ENCODE measurements around the gene PCSK5. TPM values are rescaled to one million over a fixed set of nuclear protein-coding genes. Genes with fewer than 3 reads are reported as not detected.

Gene PCSK5
- total and polyA plus RNA-seq, 5 donors = 2.6 to 7.6 (median 5.6) TPM

GRCh38 chr9:75903785-75904360 is 13.4 kb downstream of the PCSK5 start:
- ATAC-seq (no peak), DNase-seq (no peak)
- H3K9me3 ChIP-seq (ENCODE audit: control insufficient read depth, low read length) = no peaks in the 10 kb centered on the region
- intact Hi-C loops (cut with DNase I) = no loop called here
- no peak overlapping the region for H3K27ac ChIP-seq (ENCODE audit: low read length)
- H3K27me3 ChIP-seq (ENCODE audit: control insufficient read depth, insufficient read depth) = no peaks in the 10 kb centered on the region
- 68% methylated on average over 5 of the region's 5 CpGs for WGBS
- no peak overlapping the region for H3K4me3 ChIP-seq (ENCODE audit: low read length)
- H3K4me1 ChIP-seq (ENCODE audit: control insufficient read depth, insufficient read depth, low read length) = peaks cover 2% of the 10 kb centered on the region

- no peak overlapping the region for H3K27ac ChIP-seq (ENCODE audit: low read length)
- H3K9me3 ChIP-seq (ENCODE audit: control insufficient read depth, low read length) = no peaks in the 10 kb centered on the region
- peaks cover 2% of the 10 kb centered on the region for H3K4me1 ChIP-seq (ENCODE audit: control insufficient read depth, insufficient read depth, low read length)
- DNase-seq (no peak), ATAC-seq (no peak)
- H3K27me3 ChIP-seq (ENCODE audit: control insufficient read depth, insufficient read depth) = no peaks in the 10 kb centered on the region
- H3K4me3 ChIP-seq (ENCODE audit: low read length) = no peak overlapping the region
- intact Hi-C loops (cut with DNase I) = no loop called here
Observed at GRCh38 chr9:75904364-75904763, 13.9 kb downstream of the PCSK5 start.

DNA sequence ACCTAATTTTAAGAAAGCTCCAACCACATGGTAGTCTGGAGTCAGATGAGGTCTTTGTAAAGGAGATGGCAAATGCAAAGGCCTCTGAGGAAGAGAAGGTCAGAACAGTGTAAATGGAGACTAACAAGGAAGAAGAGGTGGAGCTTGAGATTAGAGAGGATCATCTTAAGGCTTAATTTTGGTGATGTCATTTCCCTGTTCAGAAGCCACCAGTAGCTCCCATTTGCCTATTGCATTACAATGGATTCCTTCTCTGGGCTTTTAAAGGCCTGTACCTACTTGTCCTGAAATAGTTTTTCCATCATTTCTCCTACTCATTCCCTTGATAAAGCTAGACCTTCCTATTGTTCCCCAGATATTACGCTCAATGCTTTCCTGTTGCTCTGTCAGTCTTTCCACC is 16.1 kb downstream of the PCSK5 start:
- H3K9me3 ChIP-seq (ENCODE audit: control insufficient read depth, low read length) = no peaks in the 10 kb centered on the region
- H3K27me3 ChIP-seq (ENCODE audit: control insufficient read depth, insufficient read depth) = no peaks in the 10 kb centered on the region
- DNase-seq = no peak
- WGBS = 98% methylated on average over 1 of the region's 1 CpG
- ATAC-seq = no peak
- no peak overlapping the region for H3K27ac ChIP-seq (ENCODE audit: low read length)
- no peak overlapping the region for H3K4me3 ChIP-seq (ENCODE audit: low read length)
- H3K4me1 ChIP-seq (ENCODE audit: control insufficient read depth, insufficient read depth, low read length) = peaks cover 2% of the 10 kb centered on the region
- intact Hi-C loops (cut with DNase I) = no loop called here

GRCh38 chr9:75907329-75907728 is 16.9 kb downstream of the PCSK5 start:
- WGBS = 56% methylated on average over 3 of the region's 3 CpGs

DNA sequence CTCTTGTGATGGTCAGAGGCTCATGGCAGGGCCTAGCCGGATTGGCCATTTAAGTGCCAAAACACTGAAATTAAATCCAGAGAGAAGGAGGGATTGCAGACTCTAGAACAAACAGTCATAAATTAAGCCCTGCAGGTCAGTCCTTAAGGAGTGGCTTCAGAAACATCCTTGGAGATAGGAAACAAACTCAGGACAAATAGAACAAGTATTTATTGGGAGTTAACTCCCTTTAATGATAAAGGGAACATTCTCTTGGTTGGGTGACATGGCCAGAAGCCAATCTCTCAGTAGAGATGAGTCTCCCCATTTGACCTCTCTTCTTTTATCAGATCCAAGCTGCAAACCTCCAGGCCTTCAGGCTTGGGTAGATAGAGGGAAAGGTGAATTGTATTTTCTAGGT is 17.4 kb downstream of the PCSK5 start:
- 84% methylated on average over 1 of the region's 1 CpG for WGBS

More at GRCh38 chr9:75907329-75907728, 16.9 kb downstream of the PCSK5 start:
- H3K4me3 ChIP-seq (ENCODE audit: low read length) = no peak overlapping the region
- DNase-seq (peak in 1 of 3 donors; percentile 42), ATAC-seq (peak; percentile 84 to 93)
- no peak overlapping the region for H3K27ac ChIP-seq (ENCODE audit: low read length)
- no peaks in the 10 kb centered on the region for H3K27me3 ChIP-seq (ENCODE audit: control insufficient read depth, insufficient read depth)
- H3K4me1 ChIP-seq (ENCODE audit: control insufficient read depth, insufficient read depth, low read length) = peaks cover 2% of the 10 kb centered on the region
- intact Hi-C loops (cut with DNase I) = no loop called here
- no peaks in the 10 kb centered on the region for H3K9me3 ChIP-seq (ENCODE audit: control insufficient read depth, low read length)

GRCh38 chr9:75909776-75910175 is 19.3 kb downstream of the PCSK5 start:
- no peaks in the 10 kb centered on the region for H3K27me3 ChIP-seq (ENCODE audit: control insufficient read depth, insufficient read depth)
- H3K4me3 ChIP-seq (ENCODE audit: low read length) = no peak overlapping the region
- no peak for ATAC-seq
- 78% methylated on average over 5 of the region's 5 CpGs for WGBS
- DNase-seq = no peak
- no peak overlapping the region for H3K27ac ChIP-seq (ENCODE audit: low read length)
- no peaks in the 10 kb centered on the region for H3K9me3 ChIP-seq (ENCODE audit: control insufficient read depth, low read length)
- intact Hi-C loops (cut with DNase I) = loop anchor here in 1 of 4 donors (5.0 kb wide), 1 partner anchor 53 kb away; no protein-coding TSS in a partner anchor
- H3K4me1 ChIP-seq (ENCODE audit: control insufficient read depth, insufficient read depth, low read length) = peaks cover 2% of the 10 kb centered on the region

More for the DNA sequence above, 17.4 kb downstream of the PCSK5 start:
- ATAC-seq = no peak
- no peak overlapping the region for H3K27ac ChIP-seq (ENCODE audit: low read length)
- no peak overlapping the region for H3K4me3 ChIP-seq (ENCODE audit: low read length)
- peaks cover 2% of the 10 kb centered on the region for H3K4me1 ChIP-seq (ENCODE audit: control insufficient read depth, insufficient read depth, low read length)
- intact Hi-C loops (cut with DNase I) = no loop called here
- H3K27me3 ChIP-seq (ENCODE audit: control insufficient read depth, insufficient read depth) = no peaks in the 10 kb centered on the region
- no peak for DNase-seq
- H3K9me3 ChIP-seq (ENCODE audit: control insufficient read depth, low read length) = no peaks in the 10 kb centered on the region

GRCh38 chr9:75910731-75911130 is 20.3 kb downstream of the PCSK5 start:
- intact Hi-C loops (cut with DNase I) = loop anchor here in 1 of 4 donors (5.0 kb wide), 1 partner anchor 52 kb away; no protein-coding TSS in a partner anchor
- WGBS = 74% methylated on average over 4 of the region's 4 CpGs

DNA sequence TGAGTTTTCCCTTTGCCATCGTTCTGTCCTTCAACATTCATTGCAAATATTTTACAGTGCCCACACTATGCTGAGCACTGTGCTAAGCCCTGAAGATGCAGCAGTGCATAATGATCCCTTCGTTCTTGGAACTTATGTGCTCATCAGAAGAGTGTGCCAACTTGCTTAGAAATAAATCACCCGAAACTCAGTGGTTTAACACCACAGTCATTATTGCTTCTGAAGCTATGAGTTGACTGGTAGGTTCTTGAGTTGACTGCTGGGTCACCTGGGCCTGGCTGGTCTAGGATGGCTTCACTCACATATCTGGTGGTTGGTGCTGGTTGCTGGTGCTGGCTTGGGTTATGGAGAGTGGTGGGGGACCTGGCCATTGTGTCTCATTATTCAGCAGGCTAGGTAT is 20.9 kb downstream of the PCSK5 start:
- DNase-seq (no peak), ATAC-seq (no peak)
- 94% methylated on average over 3 of the region's 3 CpGs for WGBS
- H3K4me3 ChIP-seq (ENCODE audit: low read length) = no peak overlapping the region
- no peaks in the 10 kb centered on the region for H3K9me3 ChIP-seq (ENCODE audit: control insufficient read depth, low read length)
- intact Hi-C loops (cut with DNase I) = loop anchor here in 1 of 4 donors (5.0 kb wide), 1 partner anchor 51 kb away; no protein-coding TSS in a partner anchor
- H3K27ac ChIP-seq (ENCODE audit: low read length) = no peak overlapping the region
- no peaks in the 10 kb centered on the region for H3K27me3 ChIP-seq (ENCODE audit: control insufficient read depth, insufficient read depth)
- H3K4me1 ChIP-seq (ENCODE audit: control insufficient read depth, insufficient read depth, low read length) = peaks cover 2% of the 10 kb centered on the region

More at GRCh38 chr9:75910731-75911130, 20.3 kb downstream of the PCSK5 start:
- Histone ChIP-seq H3K4me1 (ENCODE audit: control insufficient read depth, insufficient read depth, low read length) (peaks cover 2% of the 10 kb centered on the region), H3K27ac (ENCODE audit: low read length) (no peak overlapping the region), H3K4me3 (ENCODE audit: low read length) (no peak overlapping the region), H3K9me3 (ENCODE audit: control insufficient read depth, low read length) (no peaks in the 10 kb centered on the region), H3K27me3 (ENCODE audit: control insufficient read depth, insufficient read depth) (no peaks in the 10 kb centered on the region)
- DNase-seq (no peak), ATAC-seq (no peak)

DNA sequence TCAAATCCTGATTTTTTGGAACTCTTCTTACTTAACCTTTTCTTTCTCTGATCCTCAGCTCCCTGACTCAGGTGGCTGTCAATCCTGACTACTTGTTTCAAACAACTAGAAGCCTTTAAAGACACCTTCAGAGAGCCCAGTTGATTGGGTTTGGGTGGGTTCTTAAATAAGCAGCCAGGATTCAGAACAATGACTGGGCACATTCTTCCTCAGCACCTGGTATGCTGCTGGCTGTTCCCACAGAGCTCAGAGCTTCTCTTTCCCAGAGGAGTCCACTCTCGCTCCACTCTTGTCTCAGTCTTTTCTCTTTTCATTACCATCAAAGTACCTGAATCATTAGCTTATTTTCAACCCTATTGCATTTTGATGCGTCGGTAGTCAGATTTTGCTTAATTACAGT is 22.5 kb downstream of the PCSK5 start:
- Histone ChIP-seq H3K9me3 (ENCODE audit: control insufficient read depth, low read length) (no peaks in the 10 kb centered on the region), H3K4me1 (ENCODE audit: control insufficient read depth, insufficient read depth, low read length) (peaks cover 1% of the 10 kb centered on the region), H3K27me3 (ENCODE audit: control insufficient read depth, insufficient read depth) (no peaks in the 10 kb centered on the region), H3K27ac (ENCODE audit: low read length) (no peak overlapping the region), H3K4me3 (ENCODE audit: low read length) (no peak overlapping the region)
- WGBS = 98% methylated on average over 3 of the region's 3 CpGs
- DNase-seq (no peak), ATAC-seq (no peak)
- intact Hi-C loops (cut with DNase I) = loop anchor here in 1 of 4 donors (5.0 kb wide), 1 partner anchor 49 kb away; no protein-coding TSS in a partner anchor

DNA sequence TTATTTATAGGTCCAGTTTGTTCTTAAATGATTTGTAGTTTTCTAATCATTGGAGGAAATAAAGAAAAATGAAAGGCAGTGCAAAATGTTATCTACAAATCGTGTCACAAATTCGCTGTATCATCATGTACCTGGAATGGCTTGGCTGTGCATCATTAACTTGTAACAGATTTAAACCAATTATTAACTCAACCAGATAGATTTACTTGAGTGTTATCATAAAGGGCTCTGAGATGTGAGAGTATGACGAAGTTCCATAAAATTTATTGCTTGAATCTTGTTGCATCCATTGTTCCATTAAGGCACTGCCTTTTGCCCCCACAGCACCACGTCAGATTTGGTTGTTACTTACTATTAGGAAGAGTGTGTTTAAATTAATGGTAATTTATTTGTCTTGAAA is 23.5 kb downstream of the PCSK5 start:
- intact Hi-C loops (cut with DNase I) = loop anchor here in 1 of 4 donors (5.0 kb wide), 1 partner anchor 48 kb away; no protein-coding TSS in a partner anchor
- Histone ChIP-seq H3K4me1 (ENCODE audit: control insufficient read depth, insufficient read depth, low read length) (no peaks in the 10 kb centered on the region), H3K9me3 (ENCODE audit: control insufficient read depth, low read length) (no peaks in the 10 kb centered on the region), H3K4me3 (ENCODE audit: low read length) (no peak overlapping the region), H3K27ac (ENCODE audit: low read length) (no peak overlapping the region), H3K27me3 (ENCODE audit: control insufficient read depth, insufficient read depth) (no peaks in the 10 kb centered on the region)
- DNase-seq = no peak
- WGBS = 94% methylated on average over 4 of the region's 4 CpGs
- ATAC-seq = no peak

GRCh38 chr9:75914883-75915452 is 24.5 kb downstream of the PCSK5 start:
- Histone ChIP-seq H3K9me3 (ENCODE audit: control insufficient read depth, low read length) (no peaks in the 10 kb centered on the region), H3K27me3 (ENCODE audit: control insufficient read depth, insufficient read depth) (no peaks in the 10 kb centered on the region), H3K27ac (ENCODE audit: low read length) (no peak overlapping the region), H3K4me1 (ENCODE audit: control insufficient read depth, insufficient read depth, low read length) (no peaks in the 10 kb centered on the region), H3K4me3 (ENCODE audit: low read length) (no peak overlapping the region)
- whole genome bisulfite sequencing = 89% methylated on average over 4 of the region's 4 CpGs
- ATAC-seq (no peak), DNase-seq (no peak)
- intact Hi-C loops (cut with DNase I) = loop anchor here in 1 of 4 donors (5.0 kb wide), 1 partner anchor 47 kb away; no protein-coding TSS in a partner anchor

Measured in right cardiac atrium (tissue), 5 donors.